NCI-H2081 treated with DMSO at 0.1 percent for 48 hours (cell line): Measurements from ENCODE around the gene C1orf174.

Source experiments
- DNase-seq: peaks from one replicate; lab custom pipeline; 2025; lab: John Stamatoyannopoulos, UW

C1orf174 gene

GRCh38 chr1:3869751-3870301, 30.2 kb downstream of the C1orf174 start:
- no peak for DNase-seq

- DNase-seq = no peak
These were observed 31.5 kb downstream of the C1orf174 start for GRCh38 chr1:3868464-3869006.

- DNase-seq = no peak
These were observed 34.4 kb downstream of the C1orf174 start for GRCh38 chr1:3865606-3866160.

GRCh38 chr1:3864884-3865283, 35.2 kb downstream of the C1orf174 start:
- DNase-seq = no peak

- no peak for DNase-seq
These were observed 36.7 kb downstream of the C1orf174 start for GRCh38 chr1:3863231-3863935.

- DNase-seq = no peak
These were observed 41.7 kb downstream of the C1orf174 start for GRCh38 chr1:3858231-3858981.

- no peak for DNase-seq
These were observed 42.3 kb downstream of the C1orf174 start for GRCh38 chr1:3857791-3858129.

- peak; percentile 91 for DNase-seq
These were observed 42.9 kb downstream of the C1orf174 start, which contains the start of the genes CEP104 and DFFB for GRCh38 chr1:3856923-3857790. Gene CEP104 (minus strand): TSS chr1:3857211. CDS start chr1:3852407, 4,804 bp downstream. Gene DFFB (plus strand): TSS chr1:3857476. CDS start chr1:3857604, 128 bp downstream.

- no peak for DNase-seq
These were observed 47.2 kb downstream of the C1orf174 start for GRCh38 chr1:3852711-3853485.

GRCh38 chr1:3852091-3852490, 48.0 kb downstream of the C1orf174 start:
- DNase-seq = no peak

GRCh38 chr1:3851292-3851691, 48.8 kb downstream of the C1orf174 start:
- DNase-seq = no peak

GRCh38 chr1:3850857-3851256, 49.2 kb downstream of the C1orf174 start:
- no peak for DNase-seq

- DNase-seq = no peak
These were observed 53.0 kb downstream of the C1orf174 start for GRCh38 chr1:3847081-3847480.

GRCh38 chr1:3846541-3846940, 53.5 kb downstream of the C1orf174 start:
- no peak for DNase-seq

GRCh38 chr1:3842912-3843311, 57.2 kb downstream of the C1orf174 start:
- DNase-seq = no peak

GRCh38 chr1:3841491-3841890, 58.6 kb downstream of the C1orf174 start:
- DNase-seq = no peak
